Upper lobe of left lung (tissue), 4 donors: ENCODE data around the gene RASSF9.

Source experiments
- CTCF ChIP-seq, 6 experiments: fragments of 450-650 bp in 4 of 6; fragments of 200-600 bp in 2 of 6; sonication (generic) in 2 of 6; IDR thresholded peaks; one replicate each; pipeline ENCODE4 v1.5.1; 2016 to 2019; ENCODE audit warnings: antibody characterized with exemption in 6 of 6
- EP300 ChIP-seq, 4 donors: sonication (generic); formaldehyde crosslinking; IDR thresholded peaks; one replicate each; pipeline ENCODE4 v1.5.1; 2017; ENCODE audit warnings: antibody characterized with exemption in 4 of 4, control low read depth in 2 of 4
- POLR2A ChIP-seq, 4 donors: fragments of 450-650 bp; IDR thresholded peaks; one replicate each; pipeline ENCODE4 v1.5.1; 2016 to 2017; ENCODE audit warnings: antibody characterized with exemption in 4 of 4, mild to moderate bottlenecking in 2 of 4
- POLR2AphosphoS5 ChIP-seq, 2 donors: sonication (generic); formaldehyde crosslinking; IDR thresholded peaks; one replicate each; pipeline ENCODE4 v1.5.1; 2017; ENCODE audit warnings: antibody characterized with exemption in 2 of 2

DNA sequence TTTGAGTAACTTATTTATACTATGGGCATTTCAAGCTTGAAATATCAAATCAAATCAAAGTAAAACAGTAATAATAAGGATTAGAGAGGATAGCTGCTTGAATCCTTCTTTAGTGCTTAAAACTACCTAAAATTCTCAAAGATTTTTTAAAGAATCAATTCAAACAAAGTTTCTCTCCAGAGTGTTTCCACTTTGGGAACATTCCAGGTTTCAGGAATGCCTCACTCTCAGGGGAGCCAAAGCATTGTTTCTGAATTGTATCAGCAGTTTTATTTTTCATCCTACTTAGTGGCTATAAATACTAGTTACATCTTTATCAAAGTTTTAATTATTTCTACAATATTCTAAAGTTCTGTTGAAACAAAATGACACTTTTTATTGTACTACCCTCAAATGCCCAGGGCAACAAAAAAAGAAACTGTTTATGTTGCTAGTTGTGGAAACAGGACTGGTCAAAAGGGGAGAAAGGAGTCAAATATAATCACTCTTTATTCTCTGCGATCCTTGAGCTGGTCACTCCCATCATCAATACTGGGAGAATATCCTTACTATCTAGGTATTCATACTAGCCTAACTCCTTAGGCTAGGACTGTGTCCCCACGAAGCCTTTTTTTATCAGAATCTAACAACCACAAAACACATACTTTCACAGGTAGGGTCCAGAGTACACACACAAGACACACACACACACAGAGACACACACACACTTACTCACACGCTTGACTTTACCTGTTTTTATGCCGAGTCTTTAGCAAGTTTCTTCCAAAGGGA is 598 bp downstream of the RASSF9 start:
- no peak for TF ChIP-seq CTCF (IDR thresholded peaks at IDR 0.05)
- no peak for TF ChIP-seq POLR2A (IDR thresholded peaks at IDR 0.05)
- TF ChIP-seq EP300 (IDR thresholded peaks at IDR 0.05): no peak
- TF ChIP-seq POLR2AphosphoS5 (IDR thresholded peaks at IDR 0.05): no peak
